IMR-90 (cell line): ENCODE data around the gene ATM. TPM values are rescaled to one million over a fixed set of nuclear protein-coding genes. Genes with fewer than 3 reads are reported as not detected.

Source experiments
- ATAC-seq: fragments of 200-7000 bp; cut with Tn5 transposase; 2 replicates; pipeline ENCODE4 v1.9.1; 2020; ENCODE audit warnings: low read depth, mild to moderate bottlenecking, moderate library complexity
- BruUV-seq: library from RNA; stranded (reverse); fragments of 400-500 nt; replicated peaks from 2 replicates; lab custom pipeline; 2021; lab: Mats Ljungman, UMichigan
- CTCF ChIA-PET: fragments of 300-600 bp; formaldehyde crosslinking; extraction: SDS; loops from one replicate; lab custom pipeline; 2021; ENCODE audit warnings: antibody characterized with exemption; lab: Yijun Ruan, JAX
- POLR2A ChIA-PET: fragments of 300-600 bp; sonication (Branson Sonifier 250); formaldehyde crosslinking; loops from one replicate; lab custom pipeline; 2022; ENCODE audit warnings: antibody characterized with exemption; ENCODE audit not compliant: unreplicated experiment; lab: Charles Lee
- DNase-seq: peaks from one replicate; pipeline ENCODE4 v3.0.0; 2013
- H2AFZ ChIP-seq: replicated peaks from 2 replicates; pipeline ENCODE3; 2013; ENCODE audit warnings: low read length, mild to moderate bottlenecking; ENCODE audit not compliant: poor library complexity
- H2AK5ac ChIP-seq: 2 replicates; pipeline ENCODE4 v1.6.1; 2013; ENCODE audit warnings: low read depth, low read length, inconsistent platforms
- H2AK9ac ChIP-seq: replicated peaks from 2 replicates; pipeline ENCODE3; 2013; ENCODE audit warnings: mild to moderate bottlenecking, low read depth, low read length, moderate library complexity; ENCODE audit not compliant: poor library complexity
- H2BK120ac ChIP-seq: 2 replicates; pipeline ENCODE4 v1.6.1; 2013; ENCODE audit warnings: low read depth, low read length, inconsistent platforms
- H2BK15ac ChIP-seq: 3 replicates; pipeline ENCODE4 v1.6.1; 2013; ENCODE audit warnings: low read depth, low read length, inconsistent platforms
- H2BK20ac ChIP-seq: 2 replicates; pipeline ENCODE4 v1.6.1; 2013; ENCODE audit warnings: low read depth, mild to moderate bottlenecking, inconsistent platforms, low read length, moderate library complexity
- H2BK5ac ChIP-seq: 2 replicates; pipeline ENCODE4 v1.6.1; 2013; ENCODE audit warnings: mild to moderate bottlenecking, low read depth, low read length, inconsistent platforms; ENCODE audit not compliant: poor library complexity, severe bottlenecking
- H3K14ac ChIP-seq: replicated peaks from 2 replicates; pipeline ENCODE4 v1.6.1; 2013; ENCODE audit warnings: low read depth, low read length, inconsistent platforms
- H3K18ac ChIP-seq: 2 replicates; pipeline ENCODE4 v1.6.1; 2013; ENCODE audit warnings: low read depth, low read length, control low read depth
- H3K23ac ChIP-seq: 2 replicates; pipeline ENCODE4 v1.6.1; 2013; ENCODE audit warnings: low read depth, low read length, inconsistent platforms
- H3K27ac ChIP-seq: 2 replicates; pipeline ENCODE4 v1.5.1; 2013; ENCODE audit warnings: mild to moderate bottlenecking, control low read depth, low read length; ENCODE audit not compliant: insufficient read depth
- H3K27me3 ChIP-seq: 2 replicates; pipeline ENCODE4 v1.6.1; 2013; ENCODE audit warnings: low read length; ENCODE audit not compliant: control insufficient read depth, insufficient read depth
- H3K36me3 ChIP-seq: 2 replicates; pipeline ENCODE4 v1.6.1; 2013; ENCODE audit warnings: low read length, mixed read lengths; ENCODE audit not compliant: control insufficient read depth, insufficient read depth
- H3K4ac ChIP-seq: 2 replicates; pipeline ENCODE4 v1.6.1; 2013; ENCODE audit warnings: low read depth, low read length, inconsistent platforms
- H3K4me1 ChIP-seq: 2 replicates; pipeline ENCODE4 v1.6.1; 2013; ENCODE audit warnings: low read length, mixed read lengths; ENCODE audit not compliant: control insufficient read depth, insufficient read depth
- H3K4me2 ChIP-seq: 2 replicates; pipeline ENCODE4 v1.6.1; 2013; ENCODE audit warnings: low read depth, mild to moderate bottlenecking, control low read depth, low read length, moderate library complexity
- H3K4me3 ChIP-seq: 2 replicates; pipeline ENCODE4 v1.5.1; 2013; ENCODE audit warnings: low read depth, mild to moderate bottlenecking, control low read depth, low read length, moderate library complexity; ENCODE audit not compliant: insufficient read depth
- H3K56ac ChIP-seq: 2 replicates; pipeline ENCODE4 v1.6.1; 2013; ENCODE audit warnings: low read length, inconsistent platforms; ENCODE audit not compliant: insufficient read depth; ENCODE audit errors: extremely low read depth
- H3K79me1 ChIP-seq, 2 experiments: 2 replicates each; pipeline ENCODE4 v1.6.1; 2013; ENCODE audit warnings: low read length in 2 of 2, inconsistent platforms in 1 of 2, low read depth in 1 of 2
- H3K9ac ChIP-seq: 2 replicates; pipeline ENCODE4 v1.6.1; 2013; ENCODE audit warnings: low read depth, low read length, control low read depth
- H3K9me1 ChIP-seq: 2 replicates; pipeline ENCODE4 v1.6.1; 2013; ENCODE audit warnings: low read length, inconsistent platforms; ENCODE audit not compliant: insufficient read depth
- H3K9me3 ChIP-seq: 2 replicates; pipeline ENCODE4 v1.6.1; 2013; ENCODE audit warnings: low read length; ENCODE audit not compliant: control insufficient read depth, insufficient read depth
- H4K20me1 ChIP-seq: 2 replicates; pipeline ENCODE4 v1.6.1; 2013; ENCODE audit warnings: low read length, inconsistent platforms; ENCODE audit not compliant: insufficient read depth
- H4K5ac ChIP-seq: 2 replicates; pipeline ENCODE4 v1.6.1; 2013; ENCODE audit warnings: mild to moderate bottlenecking, low read depth, low read length, control low read depth
- H4K8ac ChIP-seq, 2 experiments: 2 replicates each; pipeline ENCODE4 v1.6.1; 2013; ENCODE audit warnings: low read depth in 2 of 2, low read length in 2 of 2, control low read depth in 1 of 2, inconsistent platforms in 1 of 2
- H4K91ac ChIP-seq: 2 replicates; pipeline ENCODE4 v1.6.1; 2013; ENCODE audit warnings: low read depth, low read length, inconsistent platforms; ENCODE audit not compliant: insufficient read depth
- CHD1 ChIP-seq: IDR thresholded peaks from 2 replicates; pipeline ENCODE4 v1.6.1; 2012; ENCODE audit warnings: low read depth, low read length, improper control_type of control experiment
- ELK1 ChIP-seq: fragments of 150-350 bp; IDR thresholded peaks from 2 replicates; pipeline ENCODE4 v1.6.1; 2016; ENCODE audit warnings: low read depth, mild to moderate bottlenecking, low read length, moderate library complexity, borderline replicate concordance
- WGBS, 2 experiments: methylation state at CpG; one replicate each; pipeline versions ENCODE4 v1.1.5 to v1.1.7; 2013; ENCODE audit warnings: missing lambda C conversion rate in 2 of 2; ENCODE audit not compliant: insufficient read length in 1 of 2; ENCODE audit errors: extremely low coverage in 2 of 2; 5-methylcytosine and 5-hydroxymethylcytosine counted together
- dilution Hi-C: fragments of 300-500 bp; cut with HindIII; formaldehyde crosslinking; loops from one replicate; pipeline ENCODE4 v1.14.3; 2018; ENCODE audit warnings: low sequenced_read_pairs; ENCODE audit not compliant: unreplicated experiment
- in situ Hi-C: fragments of 300-500 bp; cut with MboI; formaldehyde crosslinking; loops from 3 replicates; pipeline ENCODE4 v1.14.3; 2019; ENCODE audit warnings: low sequenced_read_pairs, inconsistent platforms, mixed read lengths
- intact Hi-C: fragments of 100-400 bp; cut with micrococcal nuclease; formaldehyde crosslinking; loops from 2 replicates; pipeline ENCODE4 v1.10.0; 2022
- polyA plus RNA-seq, 3 experiments: library from polyadenylated mRNA; depleted of rRNA; stranded (reverse); fragments of >200 nt; gene quantifications; 2 replicates each; pipeline ENCODE4 v1.2.3, GENCODE V29; 2012; ENCODE audit warnings: low replicate concordance in 1 of 3
- total RNA-seq: library from RNA; depleted of rRNA; stranded (reverse); fragments of >200 nt; gene quantifications from 2 replicates; pipeline ENCODE4 v1.2.3, GENCODE V29; 2012

ATM gene
- total and polyA plus RNA-seq, 2 of the 4 experiments (the other 2 are of a cell fraction): 18.1 to 30.6 TPM

- H3K27ac ChIP-seq: no peak overlapping the region
- ChIA-PET POLR2A (no interaction called here), CTCF (no interaction called here)
- no peak overlapping the region for H3K23ac ChIP-seq
- H2AK9ac ChIP-seq: no peak overlapping the region
- H3K18ac ChIP-seq: no peak overlapping the region
- no TSS peak for BruUV-seq
- no peak overlapping the region for H4K8ac ChIP-seq
- no peak overlapping the region for H2BK15ac ChIP-seq
- DNase-seq: no peak
- H2AFZ ChIP-seq: no peak overlapping the region
- peak overlapping the region; percentile 14 for H2BK5ac ChIP-seq
- no peak overlapping the region for H3K4me2 ChIP-seq
- 100% methylated on average over 1 of the region's 3 CpGs; no CpG with 5 or more reads in 1 of the 2 experiments for WGBS, 2 experiments
- no peaks in the 10 kb centered on the region for H3K27me3 ChIP-seq
- H3K56ac ChIP-seq: no peak overlapping the region
- intact Hi-C loops: no loop called here
- H3K4me1 ChIP-seq: no peaks in the 10 kb centered on the region
- H4K5ac ChIP-seq: no peak overlapping the region
- no peaks in the 10 kb centered on the region for H3K9me1 ChIP-seq
- peaks cover 21% of the 10 kb centered on the region; the same call in 1 of the 2 replicates for H3K36me3 ChIP-seq
- no peak for ATAC-seq
- H3K9ac ChIP-seq: no peak overlapping the region
- H4K20me1 ChIP-seq: no peaks in the 10 kb centered on the region
- no peaks in the 10 kb centered on the region for H3K9me3 ChIP-seq
- H2BK20ac ChIP-seq: no peak overlapping the region
- H3K79me1 ChIP-seq: no peaks in the 10 kb centered on the region; a peak in 2 of 4 replicates
- H3K4ac ChIP-seq: no peak overlapping the region
- dilution Hi-C loops: no loop called here
- no peak overlapping the region for H3K14ac ChIP-seq
- no peak overlapping the region for H2AK5ac ChIP-seq
- TF ChIP-seq ELK1 (no peak), CHD1 (no peak)
- in situ Hi-C loops: no loop called here
- no peak overlapping the region for H4K91ac ChIP-seq
- no peak overlapping the region for H2BK120ac ChIP-seq
- no peak overlapping the region for H3K4me3 ChIP-seq
Measured at GRCh38 chr11:108307751-108308150, 84.9 kb downstream of the ATM start.
